Measurements from ENCODE around the gene S100PBP. TPM values are rescaled to one million over a fixed set of nuclear protein-coding genes. Genes with fewer than 3 reads are reported as not detected.
A peak's percentile ranks its signal among the peaks of the same experiment; 100 is the strongest.

S100PBP gene
- total RNA-seq, 4 donors from 2014 or later, result 14.9 to 24.1 (median 18.6) TPM

DNA sequence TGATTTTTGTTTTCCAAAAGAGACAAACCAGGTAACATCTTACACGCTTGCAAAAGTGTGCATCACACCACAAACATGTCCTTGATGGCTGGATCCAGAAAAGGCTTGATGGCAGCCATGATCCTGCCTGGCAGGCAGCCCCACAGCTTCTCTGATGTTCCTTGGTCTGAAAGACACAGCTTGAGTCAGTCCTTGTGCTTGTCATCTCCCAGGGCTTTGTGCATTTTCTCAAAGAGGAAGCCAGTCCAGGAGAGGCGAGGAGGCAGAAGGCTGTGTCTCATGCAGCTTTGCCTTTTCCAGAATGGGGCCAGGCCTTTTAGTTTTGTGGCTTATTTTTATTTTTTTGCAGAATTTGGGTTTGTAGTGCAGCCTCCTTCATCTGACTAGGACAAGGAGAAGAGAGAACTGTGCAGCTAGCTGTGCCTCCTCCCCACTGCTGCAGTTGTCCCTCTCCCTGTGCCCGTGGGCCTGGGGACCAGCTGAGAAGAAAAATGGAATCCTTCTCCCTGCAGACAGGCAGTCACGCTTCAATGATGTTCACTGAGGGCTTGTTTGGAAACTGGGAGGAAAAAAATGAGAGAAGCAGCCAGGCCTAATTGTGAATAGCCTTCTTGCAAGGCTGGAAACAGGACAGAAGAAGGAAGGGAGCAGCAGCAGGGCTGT, 45.9 kb downstream of the S100PBP start:
- no peak overlapping the region for H3K27ac ChIP-seq (replicated peaks in 1 of 4)
- no peaks in the 10 kb centered on the region for H3K27me3 ChIP-seq
- peaks cover 4 to 39% (median 31%) of the 10 kb centered on the region in 4 donors for H3K36me3 ChIP-seq
- intact Hi-C loops (cut with DNase I), result no loop called here
- no peak overlapping the region for H3K4me3 ChIP-seq
- H3K4me1 ChIP-seq, result peaks cover 20 to 39% (median 35%) of the 10 kb centered on the region in 4 donors
- no peak for DNase-seq (ENCODE audit: extremely low spot score)
- no peak for TF ChIP-seq EP300 (IDR thresholded peaks at IDR 0.05)
- TF ChIP-seq, protein P1, sequence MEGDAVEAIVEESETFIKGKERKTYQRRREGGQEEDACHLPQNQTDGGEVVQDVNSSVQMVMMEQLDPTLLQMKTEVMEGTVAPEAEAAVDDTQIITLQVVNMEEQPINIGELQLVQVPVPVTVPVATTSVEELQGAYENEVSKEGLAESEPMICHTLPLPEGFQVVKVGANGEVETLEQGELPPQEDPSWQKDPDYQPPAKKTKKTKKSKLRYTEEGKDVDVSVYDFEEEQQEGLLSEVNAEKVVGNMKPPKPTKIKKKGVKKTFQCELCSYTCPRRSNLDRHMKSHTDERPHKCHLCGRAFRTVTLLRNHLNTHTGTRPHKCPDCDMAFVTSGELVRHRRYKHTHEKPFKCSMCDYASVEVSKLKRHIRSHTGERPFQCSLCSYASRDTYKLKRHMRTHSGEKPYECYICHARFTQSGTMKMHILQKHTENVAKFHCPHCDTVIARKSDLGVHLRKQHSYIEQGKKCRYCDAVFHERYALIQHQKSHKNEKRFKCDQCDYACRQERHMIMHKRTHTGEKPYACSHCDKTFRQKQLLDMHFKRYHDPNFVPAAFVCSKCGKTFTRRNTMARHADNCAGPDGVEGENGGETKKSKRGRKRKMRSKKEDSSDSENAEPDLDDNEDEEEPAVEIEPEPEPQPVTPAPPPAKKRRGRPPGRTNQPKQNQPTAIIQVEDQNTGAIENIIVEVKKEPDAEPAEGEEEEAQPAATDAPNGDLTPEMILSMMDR (IDR thresholded peaks at IDR 0.05), result no peak
- no peak for TF ChIP-seq POLR2A (IDR thresholded peaks at IDR 0.05; ENCODE audit: low read depth)
- H3K9me3 ChIP-seq, result no peaks in the 10 kb centered on the region
- WGBS, result 84% methylated on average over 4 of the region's 4 CpGs

DNA sequence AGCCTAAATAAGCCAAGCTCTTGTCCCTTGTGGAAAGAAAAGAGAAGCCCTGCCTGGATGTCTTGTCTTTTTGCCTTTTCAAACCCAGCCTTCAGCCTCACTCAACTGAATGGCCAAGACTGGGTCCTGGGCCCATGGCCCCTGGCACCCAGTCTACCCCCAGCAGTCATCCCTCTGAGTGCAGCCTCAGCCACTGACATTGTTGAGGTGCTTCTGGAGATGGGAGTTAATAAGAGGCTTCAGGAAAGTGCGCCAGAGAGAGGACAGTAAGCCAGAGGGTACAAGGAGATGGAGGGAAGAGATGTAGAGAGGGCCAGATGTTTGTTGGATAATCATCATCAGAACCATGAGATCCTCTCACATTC, 46.4 kb downstream of the S100PBP start:
- peaks cover 20 to 39% (median 35%) of the 10 kb centered on the region in 4 donors for H3K4me1 ChIP-seq
- H3K27ac ChIP-seq (replicated peaks in 1 of 4), result no peak overlapping the region
- 95% methylated on average over 1 of the region's 1 CpG for WGBS
- H3K27me3 ChIP-seq, result no peaks in the 10 kb centered on the region
- H3K36me3 ChIP-seq, result peaks cover 4 to 34% (median 29%) of the 10 kb centered on the region in 4 donors
- no peak overlapping the region for H3K4me3 ChIP-seq
- TF ChIP-seq POLR2AphosphoS5 (IDR thresholded peaks at IDR 0.05) (no peak), EP300 (IDR thresholded peaks at IDR 0.05) (no peak), POLR2A (IDR thresholded peaks at IDR 0.05; ENCODE audit: low read depth) (no peak)
- TF ChIP-seq, protein P1 (IDR thresholded peaks at IDR 0.05), result no peak
- DNase-seq (ENCODE audit: extremely low spot score), result no peak
- H3K9me3 ChIP-seq, result no peaks in the 10 kb centered on the region
- intact Hi-C loops (cut with DNase I), result no loop called here

DNA sequence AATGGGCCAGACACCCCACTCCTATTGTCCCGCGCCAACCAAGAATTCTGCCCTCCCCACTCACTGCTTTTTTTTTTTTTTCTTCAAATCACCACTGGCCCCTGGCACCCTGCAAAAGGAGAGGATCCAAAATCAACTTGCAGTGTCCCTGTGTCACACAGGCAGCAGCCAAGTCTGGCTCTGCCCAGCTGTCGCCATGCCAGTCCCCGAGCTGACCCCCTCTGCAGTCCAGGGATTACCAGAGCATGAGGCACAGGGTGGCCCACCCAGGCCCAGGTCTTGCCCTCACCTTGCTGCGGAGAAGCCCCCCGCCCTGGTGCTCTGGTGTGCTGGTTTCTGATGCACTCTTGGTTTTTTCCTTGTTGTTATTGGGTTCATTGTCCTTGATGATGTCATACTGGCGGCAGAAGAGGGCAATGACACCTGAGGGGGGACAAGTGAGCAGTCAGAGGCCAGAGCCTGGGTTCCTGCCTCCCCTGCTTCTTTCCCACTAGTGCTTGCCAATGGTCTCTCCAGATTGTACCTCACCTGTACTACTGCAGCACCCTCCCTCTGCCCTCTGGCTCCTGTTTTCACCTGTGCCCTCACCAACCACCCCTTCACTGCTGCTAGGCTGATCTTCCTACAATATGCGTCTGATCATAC, 47.0 kb downstream of the S100PBP start:
- Histone ChIP-seq H3K9me3 (no peaks in the 10 kb centered on the region), H3K4me3 (no peak overlapping the region), H3K27me3 (no peaks in the 10 kb centered on the region), H3K27ac (replicated peaks in 1 of 4) (peak overlapping the region in 2 of 4 donors; percentile 2 to 65), H3K36me3 (peaks cover 4 to 30% (median 28%) of the 10 kb centered on the region in 4 donors), H3K4me1 (peaks cover 20 to 39% (median 36%) of the 10 kb centered on the region in 4 donors)
- 90% methylated on average over 6 of the region's 8 CpGs for WGBS
- TF ChIP-seq POLR2A (IDR thresholded peaks at IDR 0.05; ENCODE audit: low read depth) (no peak), POLR2AphosphoS5 (IDR thresholded peaks at IDR 0.05) (no peak), EP300 (IDR thresholded peaks at IDR 0.05) (no peak)
- TF ChIP-seq, protein P1 (IDR thresholded peaks at IDR 0.05), result no peak
- DNase-seq (ENCODE audit: extremely low spot score), result no peak
- intact Hi-C loops (cut with DNase I), result no loop called here

DNA sequence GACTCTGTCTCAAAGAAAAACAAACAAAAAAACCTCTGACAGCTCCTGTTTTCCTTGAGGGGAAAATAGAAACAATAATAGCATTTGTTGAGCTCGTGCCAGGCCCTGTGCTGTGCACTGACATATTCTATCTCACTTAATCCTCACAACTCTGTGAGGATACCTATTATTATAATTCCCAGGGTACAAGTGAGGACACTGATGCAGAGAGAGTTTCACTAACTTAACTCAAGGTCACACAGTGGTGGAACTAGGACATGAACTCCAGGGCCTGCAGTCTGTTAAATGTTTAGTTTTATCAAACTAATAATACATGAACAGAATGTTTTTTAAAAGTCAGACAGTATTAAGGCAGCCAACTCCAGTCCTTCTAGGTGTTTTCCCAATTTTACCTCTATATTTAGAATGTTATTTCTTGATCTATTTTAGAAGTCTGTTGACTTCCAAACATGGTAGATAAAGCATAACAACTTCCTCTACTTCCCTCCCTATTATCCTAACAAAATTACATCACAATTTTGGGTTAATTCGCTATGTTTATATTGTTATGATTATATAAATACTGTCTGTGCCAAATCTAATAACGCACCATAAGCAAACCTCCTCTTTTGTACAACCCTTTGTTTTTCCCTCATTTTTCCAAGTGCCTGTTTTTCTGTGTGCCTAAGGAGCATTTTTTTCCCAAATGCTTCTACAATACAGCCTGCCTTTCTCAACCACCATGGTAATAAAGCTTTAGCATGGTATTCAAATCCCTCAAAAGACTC, 48.4 kb downstream of the S100PBP start:
- intact Hi-C loops (cut with DNase I), result no loop called here
- TF ChIP-seq EP300 (IDR thresholded peaks at IDR 0.05), result no peak
- no peak for TF ChIP-seq POLR2AphosphoS5 (IDR thresholded peaks at IDR 0.05)
- TF ChIP-seq POLR2A (IDR thresholded peaks at IDR 0.05; ENCODE audit: low read depth), result no peak
- TF ChIP-seq, protein P1 (IDR thresholded peaks at IDR 0.05), result no peak
- H3K27me3 ChIP-seq, result peaks cover 0 to 6% (median 0%) of the 10 kb centered on the region in 4 donors
- H3K36me3 ChIP-seq, result peaks cover 4 to 30% (median 28%) of the 10 kb centered on the region in 4 donors
- H3K4me3 ChIP-seq, result no peak overlapping the region
- H3K9me3 ChIP-seq, result no peaks in the 10 kb centered on the region
- H3K4me1 ChIP-seq, result peaks cover 27 to 49% (median 47%) of the 10 kb centered on the region in 4 donors
- peak overlapping the region; percentile 20 to 65 (median 46) for H3K27ac ChIP-seq (replicated peaks in 1 of 4)
- 36% methylated on average over 3 of the region's 3 CpGs for WGBS
- DNase-seq (ENCODE audit: extremely low spot score), result no peak

Data from esophagus muscularis mucosa (tissue), 4 donors.